ENCODE measurements around the gene POLR1F.
"Not testable (repeated sequence)": the region's sequence is repeated elsewhere in the genome, so short reads cannot be mapped to it uniquely, and the experiment has no call there.

POLR1F gene

GRCh38 chr7:19701471-19701870, 7.4 kb downstream of the POLR1F start:
- no peak overlapping the region for H3K4me3 ChIP-seq (ENCODE audit: low read depth, low read length)
- no peak for TF ChIP-seq CTCF (IDR thresholded peaks at IDR 0.05; ENCODE audit: low read depth, low read length)

GRCh38 chr7:19700936-19701335, 7.9 kb downstream of the POLR1F start:
- no peak overlapping the region for H3K4me3 ChIP-seq (ENCODE audit: low read depth, low read length)
- TF ChIP-seq CTCF (IDR thresholded peaks at IDR 0.05; ENCODE audit: low read depth, low read length), result no peak

- H3K4me3 ChIP-seq (ENCODE audit: low read depth, low read length), result no peak overlapping the region
- TF ChIP-seq CTCF (IDR thresholded peaks at IDR 0.05; ENCODE audit: low read depth, low read length), result no peak
Measured at GRCh38 chr7:19698331-19698730, 10.5 kb downstream of the POLR1F start.

- no peak for TF ChIP-seq CTCF (IDR thresholded peaks at IDR 0.05; ENCODE audit: low read depth, low read length)
- H3K4me3 ChIP-seq (ENCODE audit: low read depth, low read length), result no peak overlapping the region
Measured at GRCh38 chr7:19696926-19697325, 11.9 kb downstream of the POLR1F start.

- no peak overlapping the region for H3K4me3 ChIP-seq (ENCODE audit: low read depth, low read length)
- TF ChIP-seq CTCF (IDR thresholded peaks at IDR 0.05; ENCODE audit: low read depth, low read length), result no peak
Measured at GRCh38 chr7:19692111-19692828, 16.6 kb downstream of the POLR1F start.

- no peak for TF ChIP-seq CTCF (IDR thresholded peaks at IDR 0.05; ENCODE audit: low read depth, low read length)
- H3K4me3 ChIP-seq (ENCODE audit: low read depth, low read length), result no peak overlapping the region
Measured at GRCh38 chr7:19690736-19691135, 18.1 kb downstream of the POLR1F start.

GRCh38 chr7:19689130-19689529, 19.7 kb downstream of the POLR1F start:
- not testable (repeated sequence) for H3K4me3 ChIP-seq (ENCODE audit: low read depth, low read length)

GRCh38 chr7:19681596-19681995, 27.2 kb downstream of the POLR1F start:
- no peak for TF ChIP-seq CTCF (IDR thresholded peaks at IDR 0.05; ENCODE audit: low read depth, low read length)
- H3K4me3 ChIP-seq (ENCODE audit: low read depth, low read length), result no peak overlapping the region
